HG02852 (cell line): Measurements from ENCODE around the gene ANAPC7.
"Not testable (repeated sequence)": the region's sequence is repeated elsewhere in the genome, so short reads cannot be mapped to it uniquely, and the experiment has no call there.

Experiments used
- ATAC-seq: cut with Tn5 transposase; IDR thresholded peaks from one replicate; pipeline ENCODE4 v1.9.1; 2021; ENCODE audit warnings: mild to moderate bottlenecking, moderate library complexity; ENCODE audit not compliant: unreplicated experiment

ANAPC7 gene

GRCh38 chr12:110403146-110403975 is at the start of gene ANAPC7:
Gene ANAPC7, minus strand, starts transcription at chr12:110403708. Its CDS starts 81 bp downstream, at chr12:110403627.
- ATAC-seq, result peak; percentile 77

- no peak for ATAC-seq
Measured at GRCh38 chr12:110451263-110451662, 47.8 kb upstream of the ANAPC7 start.

GRCh38 chr12:110449799-110450497 is 46.4 kb upstream of the ANAPC7 start, which contains the start of gene ARPC3:
Gene ARPC3, minus strand, starts transcription at chr12:110450337. Its CDS starts 77 bp downstream, at chr12:110450260.
- peak; percentile 88 for ATAC-seq

GRCh38 chr12:110444455-110444854 is 40.9 kb upstream of the ANAPC7 start:
- no peak for ATAC-seq

GRCh38 chr12:110436231-110436630 is 32.7 kb upstream of the ANAPC7 start:
- ATAC-seq, result no peak

DNA sequence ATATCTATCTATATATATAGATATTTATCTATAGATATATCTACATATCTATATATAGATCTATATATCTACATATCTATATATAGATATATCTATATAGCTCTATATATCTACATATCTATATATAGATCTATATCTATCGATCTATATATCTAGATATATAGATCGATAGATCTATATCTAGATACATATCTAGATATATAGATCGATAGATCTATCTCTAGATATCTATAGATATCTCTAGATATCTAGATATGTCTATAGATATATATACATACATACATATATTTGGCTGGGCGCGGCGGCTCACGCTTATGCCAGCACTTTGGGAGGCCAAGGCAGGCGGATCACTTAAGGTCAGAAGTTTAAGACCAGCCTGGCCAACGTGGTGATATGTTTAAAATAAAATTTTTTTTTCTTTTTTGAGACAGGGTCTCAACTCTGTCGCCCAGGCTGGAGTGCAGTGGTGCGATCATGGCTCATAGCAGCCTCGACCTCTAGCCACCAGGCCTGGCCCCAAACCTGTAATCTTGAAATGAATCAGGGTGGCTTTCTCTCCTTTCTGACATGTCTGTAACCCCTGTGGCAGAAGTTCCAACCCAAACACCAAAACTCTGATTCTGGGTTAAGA is 28.6 kb upstream of the ANAPC7 start:
- ATAC-seq, result no peak

- not testable (repeated sequence) for ATAC-seq
Measured at GRCh38 chr12:110429676-110430075, 26.2 kb upstream of the ANAPC7 start.

DNA sequence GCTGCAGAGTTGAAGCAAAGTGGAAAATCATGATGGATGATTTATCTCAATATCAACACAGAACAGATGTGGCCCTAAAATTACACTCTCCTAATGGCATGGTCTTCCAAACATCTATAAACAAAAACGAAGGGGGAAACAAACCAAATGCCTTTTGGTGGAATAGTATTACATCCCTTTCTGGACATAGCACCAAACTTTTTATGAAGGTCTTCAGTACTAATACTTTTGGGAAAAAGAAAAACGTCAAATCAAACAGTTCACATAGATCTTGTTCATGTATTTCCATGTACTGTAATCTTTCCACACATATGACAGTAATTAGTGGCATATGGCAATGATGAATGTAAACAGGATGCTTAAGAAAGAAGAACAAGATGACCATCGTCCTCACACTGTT is 22.9 kb upstream of the ANAPC7 start:
- no peak for ATAC-seq

- ATAC-seq, result no peak
Measured at GRCh38 chr12:110424237-110424636, 20.7 kb upstream of the ANAPC7 start.

GRCh38 chr12:110421701-110422100 is 18.2 kb upstream of the ANAPC7 start:
- ATAC-seq, result no peak

- ATAC-seq, result no peak
Measured at GRCh38 chr12:110421159-110421661, 17.7 kb upstream of the ANAPC7 start.

DNA sequence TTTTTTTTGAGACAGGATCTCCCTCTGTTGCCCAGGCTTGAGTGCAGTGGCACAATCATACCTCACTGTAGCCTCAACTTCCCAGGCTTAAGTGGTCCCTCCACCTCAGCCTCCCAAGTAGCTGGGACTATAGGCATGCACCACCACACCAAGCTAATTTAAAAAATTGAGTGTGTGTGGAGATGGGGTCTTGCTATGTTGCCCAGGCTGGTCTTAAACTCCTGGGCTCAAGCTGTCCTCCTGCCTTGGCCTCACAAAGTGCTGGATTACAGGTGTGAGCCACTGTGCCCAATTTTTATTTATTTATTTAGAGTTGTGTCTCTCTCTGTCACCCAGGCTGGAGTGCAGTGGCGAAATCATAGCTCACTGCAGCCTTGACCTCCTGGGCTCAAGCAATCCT is 17.1 kb upstream of the ANAPC7 start:
- not testable (repeated sequence) for ATAC-seq

- ATAC-seq, result not testable (repeated sequence)
Measured at GRCh38 chr12:110417113-110417512, 13.6 kb upstream of the ANAPC7 start.

DNA sequence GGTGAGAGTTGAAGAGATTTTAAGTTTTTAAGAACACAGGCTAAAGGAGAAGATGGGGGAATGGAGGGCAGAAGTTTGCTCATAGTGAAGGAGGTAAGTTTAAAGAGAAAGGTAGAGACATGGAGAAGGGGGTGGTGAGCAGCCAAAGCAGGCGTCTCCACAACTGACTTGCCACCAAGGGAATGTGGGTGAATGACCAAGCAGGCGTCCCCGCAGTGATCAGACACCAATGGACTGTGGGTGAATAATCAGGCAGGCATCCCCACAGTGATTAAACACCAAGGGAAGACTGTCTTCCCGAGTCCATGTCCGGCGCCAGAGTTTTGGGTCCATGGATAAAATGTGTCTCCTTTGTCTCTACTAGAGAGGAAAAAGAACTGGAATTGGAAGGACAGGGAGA is 6.6 kb upstream of the ANAPC7 start:
- ATAC-seq, result not testable (repeated sequence)

DNA sequence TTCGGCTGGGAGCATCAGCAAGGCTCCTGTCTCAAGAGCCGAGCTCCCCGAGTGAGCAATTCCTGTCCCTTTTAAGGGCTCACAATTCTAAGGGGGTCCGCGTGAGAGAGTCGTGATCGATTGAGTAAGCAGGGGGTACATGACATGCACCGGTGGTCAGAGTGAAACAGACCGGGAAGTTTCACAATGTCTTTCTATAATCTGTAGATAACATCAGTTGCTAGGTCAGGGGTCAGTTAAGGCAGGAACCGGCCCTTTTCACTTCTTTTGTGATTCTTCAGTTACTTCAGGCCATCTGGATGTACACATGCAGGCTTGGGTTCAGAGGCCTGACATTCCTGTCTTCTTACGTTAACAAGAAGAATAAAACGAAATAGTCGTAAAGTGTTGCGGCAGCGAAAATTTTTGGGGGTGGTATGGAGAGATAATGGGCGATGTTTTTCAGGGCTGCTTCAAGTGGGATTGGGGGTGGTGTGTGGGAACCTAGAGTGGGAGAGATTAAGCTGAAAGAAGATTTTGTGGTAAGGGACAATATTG is 1.7 kb upstream of the ANAPC7 start:
- not testable (repeated sequence) for ATAC-seq

GRCh38 chr12:110403976-110404682 is 621 bp upstream of the ANAPC7 start:
- ATAC-seq, result peak; percentile 47

GRCh38 chr12:110382683-110383082 is 20.8 kb downstream of the ANAPC7 start:
- no peak for ATAC-seq

DNA sequence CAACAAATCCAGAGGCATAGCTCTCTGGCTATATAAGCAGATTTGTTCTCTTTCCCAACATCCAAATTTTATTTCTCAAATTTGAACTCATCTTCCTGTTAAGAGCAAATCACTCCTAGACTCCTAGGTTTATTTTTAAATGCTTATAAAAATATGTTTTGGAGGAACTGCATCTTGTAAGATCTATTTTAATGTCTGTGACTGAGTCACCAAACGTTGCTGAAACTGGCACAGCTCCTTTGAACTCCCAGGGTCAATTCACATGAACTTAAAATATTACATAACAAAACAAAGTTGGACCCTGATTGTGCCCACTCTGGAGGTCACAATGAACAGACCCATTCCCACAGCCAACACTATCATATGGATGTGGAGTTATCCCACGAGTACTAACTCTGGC is 23.9 kb downstream of the ANAPC7 start:
- no peak for ATAC-seq

- ATAC-seq, result no peak
Measured at GRCh38 chr12:110379197-110379596, 24.3 kb downstream of the ANAPC7 start.

GRCh38 chr12:110378131-110378790 is 25.2 kb downstream of the ANAPC7 start:
- ATAC-seq, result not testable (repeated sequence)
